HepG2 (cell line): ENCODE results near the gene PLCXD1. TPM values are rescaled to one million over a fixed set of nuclear protein-coding genes. Genes with fewer than 3 reads are reported as not detected.

Source experiments
- CC2D1A ChIP-seq: sonication (generic); formaldehyde crosslinking; IDR thresholded peaks from 2 replicates; pipeline ENCODE4 v1.8.1; 2023; ENCODE audit warnings: mild to moderate bottlenecking, missing genetic modification reagents
- HMG20B ChIP-seq: conservative IDR thresholded peaks from 2 replicates; pipeline ENCODE4 v1.6.1; 2016; ENCODE audit warnings: missing genetic modification reagents, missing compliant biosample characterization
- NFIC ChIP-seq: IDR thresholded peaks from 2 replicates; pipeline ENCODE4 v1.6.1; 2012; ENCODE audit warnings: mild to moderate bottlenecking, low read length, inconsistent platforms
- NR1H2 ChIP-seq: sonication (generic); formaldehyde crosslinking; IDR thresholded peaks from 2 replicates; pipeline ENCODE4 v1.8.1; 2022; ENCODE audit warnings: low read depth, missing genetic modification reagents, borderline replicate concordance
- SMARCE1 ChIP-seq: fragments of 450-650 bp; IDR thresholded peaks from 2 replicates; pipeline ENCODE4 v1.6.1; 2017; ENCODE audit warnings: borderline replicate concordance
- ZBTB20 ChIP-seq: sonication (generic); formaldehyde crosslinking; IDR thresholded peaks from 2 replicates; pipeline ENCODE4 v1.8.1; 2023; ENCODE audit warnings: missing genetic modification reagents, low read depth, mild to moderate bottlenecking, borderline replicate concordance
- ZNF33A ChIP-seq: sonication (generic); formaldehyde crosslinking; IDR thresholded peaks from 2 replicates; pipeline ENCODE4 v1.5.1; 2020; ENCODE audit warnings: missing genetic modification reagents, mild to moderate bottlenecking, moderate library complexity, borderline replicate concordance
- ZNF468 ChIP-seq: sonication (generic); formaldehyde crosslinking; IDR thresholded peaks from 2 replicates; pipeline ENCODE4 v1.8.0; 2022; ENCODE audit warnings: mild to moderate bottlenecking, moderate library complexity, missing genetic modification reagents
- ZNF766 ChIP-seq: sonication (generic); formaldehyde crosslinking; IDR thresholded peaks from 2 replicates; pipeline ENCODE4 v1.5.0; 2020; ENCODE audit warnings: missing genetic modification reagents, borderline replicate concordance
- ZSCAN12 ChIP-seq: sonication (generic); formaldehyde crosslinking; IDR thresholded peaks from 2 replicates; pipeline ENCODE4 v1.9.0; 2021; ENCODE audit warnings: mild to moderate bottlenecking, missing genetic modification reagents
- polyA plus RNA-seq, 8 experiments: library from polyadenylated mRNA; depleted of rRNA in 3 of 8; stranded (reverse) in 7 of 8; unstranded in 1 of 8; fragments of >200 nt; fragmentation: Illumina TruSeq in 4 of 8; extraction: Trizol in 4 of 8; gene quantifications; 2 replicates each; pipeline versions ENCODE4 v1.2.1 to v1.2.3, GENCODE V29; 2011 to 2016; ENCODE audit warnings: low read depth in 4 of 8, missing spikeins in 1 of 8, mixed read lengths in 1 of 8; ENCODE audit not compliant: insufficient read depth in 1 of 8
- total RNA-seq, 5 experiments: library from RNA; depleted of rRNA; stranded (reverse); fragments of >200 nt; fragmentation: Illumina TruSeq; extraction: Trizol; gene quantifications; 2 replicates each; pipeline ENCODE4 v1.2.3, GENCODE V29; 2016; ENCODE audit warnings: low read depth in 1 of 5
- TF ChIP-seq, protein P1 (sequence below), 2 experiments: fragments of 450-650 bp in 1 of 2; sonication (generic) in 1 of 2; formaldehyde crosslinking in 1 of 2; IDR thresholded peaks; 2 replicates each; pipeline versions ENCODE4 v1.6.1 to v1.8.0; 2016 to 2022; ENCODE audit warnings: antibody characterized with exemption in 1 of 2, mild to moderate bottlenecking in 1 of 2, missing genetic modification reagents in 1 of 2
- TF ChIP-seq, protein P2 (sequence below): IDR thresholded peaks from 2 replicates; pipeline ENCODE4 v1.6.1; 2016; ENCODE audit warnings: missing compliant biosample characterization, missing genetic modification reagents, borderline replicate concordance
- TF ChIP-seq, protein P3 (sequence below): sonication (generic); formaldehyde crosslinking; conservative IDR thresholded peaks from 2 replicates; pipeline ENCODE4 v1.8.0; 2022; ENCODE audit warnings: mild to moderate bottlenecking, moderate library complexity, missing genetic modification reagents

Gene PLCXD1
- total and polyA plus RNA-seq, 2 of the 13 experiments (the other 11 are each of a cell fraction or from before 2014, with no cell fraction given): 87.7 to 153 TPM

- TF ChIP-seq, protein P1, sequence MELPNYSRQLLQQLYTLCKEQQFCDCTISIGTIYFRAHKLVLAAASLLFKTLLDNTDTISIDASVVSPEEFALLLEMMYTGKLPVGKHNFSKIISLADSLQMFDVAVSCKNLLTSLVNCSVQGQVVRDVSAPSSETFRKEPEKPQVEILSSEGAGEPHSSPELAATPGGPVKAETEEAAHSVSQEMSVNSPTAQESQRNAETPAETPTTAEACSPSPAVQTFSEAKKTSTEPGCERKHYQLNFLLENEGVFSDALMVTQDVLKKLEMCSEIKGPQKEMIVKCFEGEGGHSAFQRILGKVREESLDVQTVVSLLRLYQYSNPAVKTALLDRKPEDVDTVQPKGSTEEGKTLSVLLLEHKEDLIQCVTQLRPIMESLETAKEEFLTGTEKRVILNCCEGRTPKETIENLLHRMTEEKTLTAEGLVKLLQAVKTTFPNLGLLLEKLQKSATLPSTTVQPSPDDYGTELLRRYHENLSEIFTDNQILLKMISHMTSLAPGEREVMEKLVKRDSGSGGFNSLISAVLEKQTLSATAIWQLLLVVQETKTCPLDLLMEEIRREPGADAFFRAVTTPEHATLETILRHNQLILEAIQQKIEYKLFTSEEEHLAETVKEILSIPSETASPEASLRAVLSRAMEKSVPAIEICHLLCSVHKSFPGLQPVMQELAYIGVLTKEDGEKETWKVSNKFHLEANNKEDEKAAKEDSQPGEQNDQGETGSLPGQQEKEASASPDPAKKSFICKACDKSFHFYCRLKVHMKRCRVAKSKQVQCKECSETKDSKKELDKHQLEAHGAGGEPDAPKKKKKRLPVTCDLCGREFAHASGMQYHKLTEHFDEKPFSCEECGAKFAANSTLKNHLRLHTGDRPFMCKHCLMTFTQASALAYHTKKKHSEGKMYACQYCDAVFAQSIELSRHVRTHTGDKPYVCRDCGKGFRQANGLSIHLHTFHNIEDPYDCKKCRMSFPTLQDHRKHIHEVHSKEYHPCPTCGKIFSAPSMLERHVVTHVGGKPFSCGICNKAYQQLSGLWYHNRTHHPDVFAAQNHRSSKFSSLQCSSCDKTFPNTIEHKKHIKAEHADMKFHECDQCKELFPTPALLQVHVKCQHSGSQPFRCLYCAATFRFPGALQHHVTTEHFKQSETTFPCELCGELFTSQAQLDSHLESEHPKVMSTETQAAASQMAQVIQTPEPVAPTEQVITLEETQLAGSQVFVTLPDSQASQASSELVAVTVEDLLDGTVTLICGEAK (IDR thresholded peaks at IDR 0.05): no peak
- TF ChIP-seq, protein P1 (CRISPR knock-in tag; IDR thresholded peaks at IDR 0.05): no peak
- TF ChIP-seq ZSCAN12 (CRISPR knock-in tag) (no peak), HMG20B (CRISPR knock-in tag) (no peak), ZNF766 (CRISPR knock-in tag) (no peak), CC2D1A (no peak), ZNF33A (no peak), NR1H2 (CRISPR knock-in tag) (no peak), ZBTB20 (CRISPR knock-in tag) (no peak), SMARCE1 (no peak), NFIC (no peak), ZNF468 (CRISPR knock-in tag) (no peak)
- TF ChIP-seq, protein P2, sequence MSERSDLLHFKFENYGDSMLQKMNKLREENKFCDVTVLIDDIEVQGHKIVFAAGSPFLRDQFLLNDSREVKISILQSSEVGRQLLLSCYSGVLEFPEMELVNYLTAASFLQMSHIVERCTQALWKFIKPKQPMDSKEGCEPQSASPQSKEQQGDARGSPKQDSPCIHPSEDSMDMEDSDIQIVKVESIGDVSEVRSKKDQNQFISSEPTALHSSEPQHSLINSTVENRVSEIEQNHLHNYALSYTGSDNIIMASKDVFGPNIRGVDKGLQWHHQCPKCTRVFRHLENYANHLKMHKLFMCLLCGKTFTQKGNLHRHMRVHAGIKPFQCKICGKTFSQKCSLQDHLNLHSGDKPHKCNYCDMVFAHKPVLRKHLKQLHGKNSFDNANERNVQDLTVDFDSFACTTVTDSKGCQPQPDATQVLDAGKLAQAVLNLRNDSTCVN: no peak
- TF ChIP-seq, protein P3, sequence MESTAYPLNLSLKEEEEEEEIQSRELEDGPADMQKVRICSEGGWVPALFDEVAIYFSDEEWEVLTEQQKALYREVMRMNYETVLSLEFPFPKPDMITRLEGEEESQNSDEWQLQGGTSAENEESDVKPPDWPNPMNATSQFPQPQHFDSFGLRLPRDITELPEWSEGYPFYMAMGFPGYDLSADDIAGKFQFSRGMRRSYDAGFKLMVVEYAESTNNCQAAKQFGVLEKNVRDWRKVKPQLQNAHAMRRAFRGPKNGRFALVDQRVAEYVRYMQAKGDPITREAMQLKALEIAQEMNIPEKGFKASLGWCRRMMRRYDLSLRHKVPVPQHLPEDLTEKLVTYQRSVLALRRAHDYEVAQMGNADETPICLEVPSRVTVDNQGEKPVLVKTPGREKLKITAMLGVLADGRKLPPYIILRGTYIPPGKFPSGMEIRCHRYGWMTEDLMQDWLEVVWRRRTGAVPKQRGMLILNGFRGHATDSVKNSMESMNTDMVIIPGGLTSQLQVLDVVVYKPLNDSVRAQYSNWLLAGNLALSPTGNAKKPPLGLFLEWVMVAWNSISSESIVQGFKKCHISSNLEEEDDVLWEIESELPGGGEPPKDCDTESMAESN (CRISPR knock-in tag): no peak
Observed at GRCh38 chrX:318068-318738, 37.0 kb downstream of the PLCXD1 start (continued).
